ENCODE results near the gene ARX.

GRCh38 chrX:24969812-24970211, 46.0 kb downstream of the ARX start:
- TF ChIP-seq POLR2A (IDR thresholded peaks at IDR 0.05) (no peak), CTCF (IDR thresholded peaks at IDR 0.05) (no peak), POLR2AphosphoS5 (IDR thresholded peaks at IDR 0.05) (no peak)
